Activated T-helper 1 cell treated with Interleukin-2 at 50 U/mL for 16 hours (primary cell): ENCODE data around the gene WDPCP.
"Not testable (repeated sequence)": the region's sequence is repeated elsewhere in the genome, so short reads cannot be mapped to it uniquely, and the experiment has no call there.

Experiments used
- DNase-seq: peaks from one replicate; pipeline ENCODE4 v3.0.0-alpha.2; 2020; ENCODE audit warnings: low read depth

The WDPCP gene

DNA sequence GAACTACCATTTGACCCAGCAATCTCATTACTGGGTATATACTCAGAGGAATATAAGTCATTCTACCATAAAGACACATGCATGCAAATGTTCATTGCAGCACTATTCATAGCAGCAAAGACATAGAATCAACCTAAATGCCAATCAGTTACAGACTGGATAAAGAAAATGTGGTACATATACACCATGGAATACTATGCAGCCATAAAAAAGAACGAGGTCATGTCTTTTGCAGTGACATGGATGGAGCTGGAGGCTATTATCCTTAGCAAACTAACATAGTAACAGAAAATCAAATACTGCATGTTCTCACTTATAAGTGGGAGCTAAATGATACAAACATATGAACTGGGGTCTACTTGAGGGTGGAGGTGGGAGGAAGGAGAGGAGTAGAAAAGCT lies 230.6 kb downstream of the WDPCP start:
- not testable (repeated sequence) for DNase-seq

DNA sequence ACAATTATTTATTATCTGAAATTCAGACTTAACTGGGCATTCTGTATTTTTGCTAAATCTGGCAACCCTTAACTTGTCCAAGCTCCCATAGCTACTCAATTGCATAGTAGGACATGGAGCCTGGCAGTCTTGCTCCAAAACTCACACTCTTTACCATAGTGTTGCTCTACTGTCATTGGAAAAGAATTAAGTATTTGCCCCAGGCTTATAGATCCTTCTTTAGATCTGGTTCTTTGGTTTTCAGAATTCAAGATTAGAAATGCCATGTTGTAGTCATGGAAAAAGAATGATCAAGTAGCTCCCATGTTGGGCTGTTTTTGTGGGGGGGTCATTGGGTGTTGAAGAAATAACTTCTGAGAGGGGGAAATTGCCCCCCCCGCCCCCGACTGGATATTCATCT lies 240.9 kb downstream of the WDPCP start:
- DNase-seq = no peak

DNA sequence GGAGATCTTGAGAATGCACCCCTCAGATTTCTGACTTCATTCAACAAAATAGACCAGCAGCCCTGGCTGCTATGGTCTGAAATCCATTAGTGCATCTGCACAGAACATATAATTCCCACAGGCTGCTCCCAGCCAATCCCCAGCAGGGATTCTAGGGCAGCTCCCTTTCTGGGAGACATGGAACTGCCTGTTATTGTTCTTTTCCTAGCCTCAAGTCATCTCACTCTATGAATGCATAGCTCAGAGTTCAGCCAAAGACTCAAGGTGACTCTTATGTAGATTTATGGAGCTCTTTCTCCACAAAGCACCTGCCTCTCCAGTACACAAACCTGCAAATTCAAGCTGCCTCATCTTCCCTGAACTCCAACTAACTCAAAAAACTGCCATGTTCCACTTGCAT lies 241.9 kb downstream of the WDPCP start:
- no peak for DNase-seq

DNA sequence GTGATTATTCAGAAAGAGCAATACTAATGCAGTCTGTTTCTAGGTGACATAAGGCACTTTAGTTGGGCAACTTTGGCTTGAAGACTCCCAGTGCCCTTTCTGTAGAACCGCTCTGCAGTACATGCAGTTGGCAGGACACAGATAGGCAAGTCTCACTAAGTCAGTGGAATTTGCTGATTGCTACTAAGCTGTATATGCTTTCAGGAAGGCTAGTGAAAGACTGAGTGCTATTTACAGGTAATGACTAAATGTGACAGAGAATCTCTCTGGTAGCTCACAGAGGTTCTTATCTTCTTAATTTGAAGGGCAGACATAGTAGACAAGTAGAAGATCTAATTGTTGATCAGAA lies 243.0 kb downstream of the WDPCP start:
- no peak for DNase-seq

DNA sequence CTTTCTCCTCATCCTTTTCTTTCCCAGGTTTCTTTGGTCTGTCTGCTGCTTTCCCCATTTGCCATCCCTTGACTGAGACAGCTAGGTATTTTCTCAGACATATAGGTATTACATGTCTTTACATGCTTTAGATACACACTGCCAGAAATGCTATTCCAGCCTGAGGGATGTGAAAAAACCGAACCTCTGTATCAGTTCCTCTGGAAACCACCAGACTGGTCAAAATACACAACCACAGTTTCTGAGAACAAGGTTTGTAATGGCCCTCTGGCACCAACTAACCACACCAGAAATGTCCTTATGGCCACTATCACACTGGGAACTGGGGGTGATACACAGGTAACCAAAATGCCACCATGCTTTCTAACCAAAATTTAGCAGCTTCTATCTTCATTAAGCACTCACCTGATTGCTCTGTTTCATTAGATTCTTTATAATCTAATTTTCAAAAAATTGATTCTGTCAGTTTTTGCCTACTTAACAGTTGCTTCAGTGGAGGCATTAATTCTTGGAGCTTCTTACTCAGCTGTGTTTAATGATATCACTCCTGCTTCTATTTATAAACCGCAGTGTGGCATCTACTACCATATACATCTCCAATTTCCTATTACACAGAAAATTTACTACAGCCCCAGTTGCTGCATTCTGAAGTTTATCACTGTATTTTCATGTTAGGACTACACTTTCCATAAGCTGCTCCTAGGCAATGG lies 243.5 kb downstream of the WDPCP start:
- no peak for DNase-seq

DNA sequence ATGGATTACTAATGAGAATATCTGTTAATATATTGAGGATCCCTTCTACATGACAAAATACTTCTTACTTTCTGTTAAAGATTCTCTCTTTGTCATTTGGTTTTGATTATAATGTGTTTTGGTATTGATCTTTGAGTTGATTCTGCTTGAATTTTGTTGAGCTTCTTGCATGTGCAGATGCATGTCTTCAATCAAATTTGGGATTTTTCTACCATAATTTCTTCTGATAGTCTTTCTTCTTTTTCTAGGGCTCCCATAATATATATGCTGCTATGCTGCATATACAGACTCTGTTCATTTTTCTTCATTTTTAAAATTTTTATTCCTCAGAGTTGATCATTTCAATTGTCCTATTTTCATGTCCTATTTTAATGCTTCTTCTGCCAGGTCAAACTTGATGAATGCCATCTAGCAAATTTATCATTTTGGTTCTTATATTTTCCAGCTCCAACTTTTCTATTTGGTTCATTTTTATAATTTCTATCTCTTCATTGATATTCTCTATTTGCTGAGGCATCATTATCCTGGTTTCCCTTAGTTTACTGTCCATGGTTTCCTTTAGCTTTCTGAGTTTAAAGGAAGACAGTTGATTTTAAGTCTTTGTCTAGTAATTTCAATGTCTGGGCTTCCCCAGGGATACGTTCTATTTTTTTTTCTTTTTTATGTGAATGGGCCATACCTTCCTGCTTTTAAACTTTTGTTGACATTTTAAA lies 244.7 kb downstream of the WDPCP start:
- DNase-seq = no peak

DNA sequence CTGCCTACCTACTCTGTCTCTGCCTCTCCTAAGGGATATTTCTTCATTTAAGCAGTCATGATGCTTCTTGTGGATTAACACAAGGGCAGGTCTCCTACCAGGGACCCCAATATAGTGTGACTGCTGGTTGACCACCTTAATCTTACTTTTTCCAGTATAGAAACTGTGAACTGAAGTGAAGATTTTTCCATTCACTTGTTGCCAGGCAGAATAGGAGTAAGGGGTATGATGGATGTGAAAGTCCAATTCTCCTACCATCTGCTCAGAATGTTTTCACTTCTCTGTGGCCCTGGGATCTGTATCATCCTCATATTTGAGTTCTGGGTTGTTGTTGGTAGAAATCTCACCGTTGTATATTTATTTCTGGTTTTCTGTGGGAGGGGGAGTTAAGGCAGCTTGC lies 247.8 kb downstream of the WDPCP start:
- no peak for DNase-seq

DNA sequence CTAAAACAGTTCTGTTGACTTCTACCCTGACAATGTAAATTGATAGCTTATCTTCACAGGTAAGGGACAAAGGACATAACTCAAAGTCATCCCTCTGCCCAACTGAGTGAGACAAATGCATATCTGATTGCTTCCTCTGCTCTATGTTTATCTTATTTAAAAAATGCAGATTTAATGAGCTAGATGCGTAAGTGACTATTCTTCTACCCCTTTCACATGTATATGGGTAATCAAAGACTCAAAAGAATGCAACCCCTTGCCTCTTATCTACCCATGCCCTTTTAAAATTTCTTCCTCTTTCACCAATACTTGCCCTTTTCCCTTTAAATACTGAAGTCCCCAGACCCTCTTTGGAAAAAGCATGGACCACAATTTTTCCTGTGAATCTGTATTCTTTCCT lies 253.4 kb downstream of the WDPCP start:
- no peak for DNase-seq

DNA sequence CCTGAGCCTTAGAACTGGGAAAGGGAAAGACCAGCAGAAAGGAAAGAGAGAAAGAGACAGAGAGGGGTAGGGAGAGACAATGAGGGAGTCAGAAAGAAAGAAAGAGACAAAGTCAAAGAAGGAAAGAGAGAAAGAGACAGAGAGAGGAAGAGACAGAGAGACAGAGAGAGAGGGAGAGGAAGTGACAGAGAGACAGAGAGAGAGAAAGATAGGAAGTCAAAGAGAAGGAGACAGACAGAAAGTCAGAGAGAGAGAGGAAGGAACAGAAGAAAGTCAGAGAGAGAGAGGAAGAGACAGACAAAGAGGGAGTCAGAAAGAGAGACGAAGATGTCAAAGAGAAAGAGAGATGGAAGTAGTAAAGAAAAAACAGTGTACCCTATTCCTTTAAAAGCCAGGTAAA lies 261.8 kb downstream of the WDPCP start:
- DNase-seq = no peak

DNA sequence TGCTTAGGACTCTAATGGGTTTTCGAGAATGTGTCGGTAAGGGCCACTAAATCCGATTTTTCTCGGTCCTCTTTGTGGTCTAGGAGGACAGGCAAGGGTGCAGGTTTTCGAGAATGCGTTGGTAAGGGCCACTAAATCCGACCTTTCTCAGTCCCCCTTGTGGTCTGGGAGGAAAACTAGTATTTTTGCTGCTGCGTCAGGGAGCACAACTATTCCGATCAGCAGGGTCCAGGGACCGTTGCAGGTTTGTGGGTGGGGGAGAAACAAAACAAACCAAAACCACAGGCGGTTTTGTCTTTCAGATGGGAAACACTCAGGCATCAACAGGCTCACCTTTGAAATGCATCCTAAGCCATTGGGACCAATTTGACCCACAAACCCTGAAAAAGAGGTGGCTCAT lies 264.6 kb downstream of the WDPCP start:
- not testable (repeated sequence) for DNase-seq

DNA sequence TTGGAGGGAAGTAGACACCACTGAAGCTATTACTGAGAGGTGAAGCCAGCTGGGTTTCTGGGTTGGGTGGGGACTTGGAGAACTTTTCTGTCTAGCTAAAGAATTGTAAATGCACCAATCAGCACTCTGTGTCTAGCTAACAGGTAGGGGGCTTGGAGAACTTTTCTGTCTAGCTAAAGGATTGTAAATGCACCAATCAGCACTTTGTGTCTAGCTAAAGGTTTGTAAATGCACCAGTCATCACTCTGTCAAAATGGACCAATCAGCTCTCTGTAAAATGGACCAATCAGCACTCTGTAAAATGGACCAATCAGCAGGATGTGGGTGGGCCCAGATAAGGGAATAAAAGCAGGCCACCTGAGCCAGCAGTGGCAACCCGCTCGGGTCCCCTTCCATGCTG lies 266.3 kb downstream of the WDPCP start:
- DNase-seq = not testable (repeated sequence)

DNA sequence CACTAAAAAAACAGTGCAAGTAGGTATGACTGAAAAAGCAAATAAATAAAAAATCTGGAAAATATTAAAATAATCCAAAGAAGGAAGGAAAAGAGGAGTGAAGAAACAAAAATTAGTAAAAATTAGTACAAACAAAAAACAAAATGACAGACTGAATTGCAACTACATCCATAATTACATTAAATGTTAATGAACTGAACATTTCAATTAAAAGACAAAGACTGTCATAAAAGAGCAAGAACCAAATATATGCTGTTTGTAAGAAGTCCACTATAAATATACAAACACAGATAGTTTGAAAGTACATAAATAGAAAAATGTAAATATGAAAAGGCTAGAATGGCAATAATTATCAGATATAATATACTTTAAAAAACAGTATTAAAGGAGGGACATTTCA lies 267.6 kb downstream of the WDPCP start:
- DNase-seq = no peak

DNA sequence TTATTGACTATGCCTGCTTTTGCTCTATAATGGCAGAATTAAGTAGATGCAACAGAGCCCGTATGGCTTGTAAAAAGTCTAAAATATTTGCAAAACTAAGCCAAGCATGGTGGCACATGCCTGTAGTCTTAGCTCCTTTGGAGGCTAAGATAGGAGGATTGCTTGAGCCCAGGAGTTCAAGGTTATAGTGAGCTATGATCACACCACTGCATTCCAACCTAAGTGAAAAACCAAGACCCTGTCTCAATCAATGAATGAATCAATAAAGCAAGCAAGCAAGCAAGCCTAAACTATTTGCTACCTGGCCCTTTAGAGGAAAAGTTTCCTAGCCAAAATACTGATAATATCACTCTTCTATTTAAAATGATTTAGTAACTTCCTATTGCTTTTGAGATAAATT lies 277.7 kb downstream of the WDPCP start:
- DNase-seq = no peak

DNA sequence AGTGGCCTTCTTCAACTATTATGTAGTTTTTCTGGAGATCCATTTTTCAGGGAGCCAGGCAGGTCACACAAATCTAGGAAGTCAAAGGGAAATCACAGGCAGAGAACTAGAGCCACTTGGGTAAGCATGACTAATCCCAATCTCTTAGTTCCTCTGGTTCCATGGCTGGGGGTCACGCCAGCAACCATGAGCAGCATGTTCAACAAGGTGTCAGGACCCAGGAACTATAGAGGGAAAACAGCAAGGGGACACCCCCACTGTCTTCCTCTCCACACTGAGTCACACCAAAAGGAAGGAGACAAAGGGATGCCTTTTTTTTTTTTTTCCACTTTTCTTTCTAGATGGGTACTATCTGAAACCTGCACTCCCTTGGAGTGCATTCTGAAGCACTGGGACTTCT lies 286.8 kb downstream of the WDPCP start:
- DNase-seq = no peak

DNA sequence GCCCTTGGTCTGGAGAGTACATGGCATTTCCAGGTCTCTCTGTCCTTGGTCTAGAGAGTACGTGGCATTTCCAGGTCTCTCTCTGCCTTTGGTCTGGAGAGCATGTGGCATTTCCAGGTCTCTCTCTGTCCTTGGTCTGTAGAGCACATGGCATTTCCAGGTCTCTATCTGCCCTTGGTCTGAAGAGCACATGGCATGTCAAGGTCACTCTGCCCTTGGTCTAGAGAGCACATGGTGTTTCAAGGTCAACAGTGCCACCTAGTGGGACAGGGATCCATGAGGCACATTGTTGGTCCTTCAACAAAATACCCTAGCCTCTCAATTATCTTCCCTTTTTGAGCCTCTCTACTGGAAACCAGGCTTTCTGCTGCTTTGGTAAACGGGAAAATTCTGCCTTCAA lies 287.4 kb downstream of the WDPCP start:
- no peak for DNase-seq

DNA sequence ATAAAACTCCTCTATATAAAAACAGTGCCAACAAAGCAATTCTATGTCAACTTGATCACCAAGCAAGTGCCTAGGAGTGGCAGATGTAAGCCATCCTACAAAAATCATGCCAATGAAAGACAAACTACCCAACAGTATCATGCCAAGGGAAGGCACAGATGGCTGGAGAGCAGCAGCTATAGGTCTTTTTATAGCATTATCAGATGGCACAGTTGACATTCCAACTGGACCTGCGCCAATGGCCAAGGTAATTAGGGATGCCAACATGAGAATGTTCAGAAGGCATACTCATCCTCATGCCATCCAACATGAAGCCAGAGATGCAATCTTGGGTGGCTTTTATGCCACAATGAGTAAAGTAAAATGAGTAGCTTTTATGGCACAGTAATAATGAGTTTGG lies 300.3 kb downstream of the WDPCP start:
- no peak for DNase-seq

DNA sequence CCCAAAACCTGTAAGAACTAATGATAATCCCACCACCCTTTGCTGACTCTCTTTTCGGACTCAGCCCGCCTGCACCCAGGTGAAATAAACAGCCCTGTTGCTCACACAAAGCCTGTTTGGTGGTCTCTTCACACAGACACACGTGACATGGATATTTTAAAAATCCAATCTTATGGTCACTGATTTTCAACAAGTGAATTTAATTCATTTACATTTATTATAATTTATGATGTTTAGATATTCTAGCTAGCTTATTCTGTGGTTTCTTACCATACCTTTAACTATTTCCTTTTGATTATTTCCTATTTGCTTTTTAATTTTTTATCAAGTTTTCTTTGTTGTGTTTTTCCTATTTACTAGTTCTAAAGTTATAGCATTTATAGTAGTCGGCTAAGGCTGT lies 301.8 kb downstream of the WDPCP start:
- not testable (repeated sequence) for DNase-seq

DNA sequence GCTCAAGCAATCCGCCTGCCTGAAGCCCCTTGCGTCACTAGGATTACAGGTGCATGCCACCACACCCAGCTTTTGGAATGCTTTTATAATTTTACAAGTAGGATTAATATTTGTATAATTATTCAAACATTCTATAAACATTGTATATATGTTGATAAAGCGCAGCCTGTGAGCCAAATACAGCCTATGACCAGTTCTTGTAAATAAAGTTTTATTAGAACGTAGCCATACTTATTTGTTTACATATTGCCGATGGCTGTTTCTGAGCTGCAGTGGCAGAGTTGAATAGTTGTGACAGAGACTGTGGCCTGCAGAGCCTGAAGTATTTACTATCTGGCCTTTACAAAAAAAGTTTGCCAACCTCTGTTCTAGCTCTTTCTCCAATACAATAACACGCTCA lies 305.0 kb downstream of the WDPCP start:
- no peak for DNase-seq

DNA sequence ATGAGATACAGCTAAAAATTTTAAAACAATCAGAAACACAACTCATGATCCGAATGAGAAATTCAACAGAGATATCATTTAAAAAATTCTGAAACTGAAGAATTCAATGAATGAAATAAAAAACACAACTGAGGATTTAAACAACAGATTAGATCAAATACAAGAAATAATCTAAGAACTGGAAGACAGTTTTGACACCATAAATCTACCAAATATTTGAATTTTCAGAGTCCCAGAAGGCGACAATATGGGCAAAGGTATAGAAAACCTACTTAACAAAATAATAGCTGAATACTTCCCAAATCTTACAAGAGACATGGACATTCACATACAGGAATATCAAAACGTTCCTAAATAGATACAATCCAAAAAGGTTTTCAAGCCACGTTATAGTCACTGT lies 315.7 kb downstream of the WDPCP start:
- no peak for DNase-seq

DNA sequence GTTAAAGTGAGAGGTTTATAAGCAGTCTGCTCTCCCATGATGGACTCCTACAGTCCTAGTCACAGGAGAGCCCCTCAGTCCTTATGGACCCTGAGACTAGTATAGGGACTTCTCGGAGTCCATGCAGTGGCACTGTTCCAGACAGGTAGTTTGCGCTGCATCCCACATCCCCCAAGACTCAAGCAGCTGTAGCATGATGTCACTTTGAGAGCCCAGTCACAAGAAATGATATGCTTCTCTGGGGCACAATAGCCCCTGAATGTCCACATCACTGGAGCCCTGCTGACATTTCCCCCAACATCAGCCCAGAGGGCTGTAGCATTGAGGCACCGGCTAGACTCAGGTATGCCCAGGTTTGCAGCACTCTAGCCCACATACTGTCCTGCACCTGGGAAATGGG lies 317.6 kb downstream of the WDPCP start:
- no peak for DNase-seq

DNA sequence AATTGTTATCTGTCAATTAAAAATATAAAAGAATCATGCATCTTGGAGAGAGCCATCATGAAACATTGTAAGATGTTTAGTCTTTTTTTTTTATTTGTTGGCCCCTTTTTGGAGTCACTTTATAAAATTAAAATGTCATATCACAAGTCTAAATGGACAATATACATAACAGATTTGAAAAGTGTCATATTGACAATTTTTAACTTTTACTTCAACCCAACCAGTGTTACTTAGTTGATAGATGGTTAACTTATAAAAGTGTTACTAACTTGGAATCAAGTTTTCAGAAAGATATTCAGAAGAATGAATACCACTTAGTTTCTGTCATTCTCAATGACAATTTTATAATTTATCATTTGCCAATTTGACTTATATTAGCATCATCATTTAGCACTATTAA lies 319.3 kb downstream of the WDPCP start:
- no peak for DNase-seq

DNA sequence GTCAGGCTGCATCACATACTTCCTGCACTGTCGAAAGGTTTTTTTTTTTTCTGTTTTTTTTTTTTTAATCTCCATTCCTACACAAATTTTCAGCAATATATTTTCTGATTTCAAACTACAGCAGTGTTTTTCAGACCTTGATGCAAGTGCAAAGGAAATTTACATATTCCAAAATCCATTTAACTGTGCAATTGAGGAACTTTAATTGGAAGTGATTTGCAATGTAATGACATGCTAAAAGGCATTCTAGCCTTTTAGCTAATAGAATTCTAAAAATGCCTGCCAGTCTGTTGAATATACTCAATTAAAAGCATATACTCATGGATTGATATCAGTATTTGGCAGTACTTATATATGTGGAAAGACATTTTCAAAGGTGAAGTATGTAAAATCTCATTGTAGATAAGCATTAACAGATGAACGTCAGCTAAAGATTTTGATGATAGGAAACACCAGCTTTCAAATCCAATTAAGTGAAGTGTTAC lies 327.1 kb downstream of the WDPCP start:
- no peak for DNase-seq

DNA sequence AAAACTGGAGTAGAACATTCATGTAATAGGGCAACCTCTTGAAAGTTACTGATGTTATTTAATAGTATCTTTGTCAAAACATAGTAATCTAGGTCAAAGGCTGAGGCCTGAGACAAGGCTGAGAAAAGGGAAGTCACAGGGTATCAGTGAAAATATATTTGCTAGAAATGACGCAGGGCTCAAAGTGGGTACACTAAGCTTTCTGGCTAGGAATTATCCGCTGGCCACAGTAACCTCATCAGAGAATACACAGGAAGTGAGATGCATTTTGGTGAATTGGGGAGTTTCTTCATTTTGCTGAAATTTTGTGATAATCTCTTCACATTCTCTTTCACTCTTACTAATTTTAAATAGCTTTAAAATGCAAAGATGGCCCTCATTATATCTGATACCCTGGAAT lies 330.8 kb downstream of the WDPCP start:
- DNase-seq = no peak

DNA sequence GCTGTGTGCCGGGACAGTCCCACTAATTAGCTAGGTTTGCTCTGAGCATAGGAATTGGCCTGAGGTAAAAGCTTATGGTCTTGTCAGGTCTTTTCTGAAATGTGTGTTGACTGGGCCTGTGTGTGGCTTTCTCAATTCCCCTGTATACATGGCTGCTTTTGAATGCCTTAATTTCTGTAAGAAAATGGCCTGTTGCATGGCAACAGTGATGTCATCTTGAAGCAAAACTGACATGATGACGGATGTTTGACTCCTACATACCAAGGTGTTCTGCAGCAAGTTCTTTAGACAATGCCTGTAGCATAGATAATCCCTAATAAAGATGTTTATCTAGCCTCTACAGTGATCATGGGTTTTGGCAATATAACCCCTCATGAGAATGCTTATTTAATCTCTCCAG lies 339.1 kb downstream of the WDPCP start:
- DNase-seq = no peak
